GM12872 (cell line): Measurements from ENCODE around the gene CEBPZOS.

Source experiments
- TF ChIP-seq, protein P1 (sequence below): IDR thresholded peaks from 3 replicates; pipeline ENCODE4 v1.5.1; 2011; ENCODE audit warnings: low read depth, mild to moderate bottlenecking, low read length, moderate library complexity; ENCODE audit not compliant: insufficient read depth

CEBPZOS gene

DNA sequence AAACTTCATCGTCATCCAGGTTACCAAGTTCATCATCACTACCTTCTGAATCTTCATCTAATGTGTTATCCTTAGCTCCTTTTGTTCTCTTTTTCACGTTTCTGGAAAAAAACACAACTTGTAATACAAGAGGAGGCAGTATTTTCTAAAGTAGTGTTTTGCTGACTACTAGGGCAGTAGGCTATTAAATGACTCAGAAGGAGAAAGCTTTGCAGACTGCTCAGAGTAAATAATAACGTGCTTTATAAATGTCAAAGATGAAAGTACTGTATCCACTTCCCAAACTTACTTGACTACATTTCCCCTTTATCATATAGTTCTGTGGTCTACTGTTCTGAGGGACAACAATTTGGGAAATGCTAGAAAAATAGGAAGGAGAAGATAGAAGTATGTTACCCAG, 15.6 kb downstream of the CEBPZOS start:
- TF ChIP-seq, protein P1, sequence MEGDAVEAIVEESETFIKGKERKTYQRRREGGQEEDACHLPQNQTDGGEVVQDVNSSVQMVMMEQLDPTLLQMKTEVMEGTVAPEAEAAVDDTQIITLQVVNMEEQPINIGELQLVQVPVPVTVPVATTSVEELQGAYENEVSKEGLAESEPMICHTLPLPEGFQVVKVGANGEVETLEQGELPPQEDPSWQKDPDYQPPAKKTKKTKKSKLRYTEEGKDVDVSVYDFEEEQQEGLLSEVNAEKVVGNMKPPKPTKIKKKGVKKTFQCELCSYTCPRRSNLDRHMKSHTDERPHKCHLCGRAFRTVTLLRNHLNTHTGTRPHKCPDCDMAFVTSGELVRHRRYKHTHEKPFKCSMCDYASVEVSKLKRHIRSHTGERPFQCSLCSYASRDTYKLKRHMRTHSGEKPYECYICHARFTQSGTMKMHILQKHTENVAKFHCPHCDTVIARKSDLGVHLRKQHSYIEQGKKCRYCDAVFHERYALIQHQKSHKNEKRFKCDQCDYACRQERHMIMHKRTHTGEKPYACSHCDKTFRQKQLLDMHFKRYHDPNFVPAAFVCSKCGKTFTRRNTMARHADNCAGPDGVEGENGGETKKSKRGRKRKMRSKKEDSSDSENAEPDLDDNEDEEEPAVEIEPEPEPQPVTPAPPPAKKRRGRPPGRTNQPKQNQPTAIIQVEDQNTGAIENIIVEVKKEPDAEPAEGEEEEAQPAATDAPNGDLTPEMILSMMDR, result no peak

DNA sequence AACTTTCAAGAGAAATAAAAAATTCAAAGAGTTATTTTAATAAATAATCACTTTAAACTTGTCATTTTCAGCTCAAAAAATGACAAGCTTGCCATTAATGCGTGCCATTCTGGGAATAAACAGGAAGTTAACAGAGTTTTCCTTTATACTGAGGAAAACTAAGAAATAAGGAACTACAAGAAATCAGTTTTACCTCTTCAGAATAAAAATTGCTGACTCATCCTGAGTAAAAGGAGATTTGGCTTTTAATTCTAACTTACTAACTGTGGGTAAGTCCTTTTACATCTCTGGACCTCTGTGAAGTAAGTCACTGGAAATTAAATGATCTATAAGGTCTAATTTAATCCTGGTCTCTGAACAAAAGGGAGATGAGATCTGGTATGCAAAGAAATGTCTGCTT, 19.0 kb downstream of the CEBPZOS start:
- TF ChIP-seq, protein P1, result no peak

DNA sequence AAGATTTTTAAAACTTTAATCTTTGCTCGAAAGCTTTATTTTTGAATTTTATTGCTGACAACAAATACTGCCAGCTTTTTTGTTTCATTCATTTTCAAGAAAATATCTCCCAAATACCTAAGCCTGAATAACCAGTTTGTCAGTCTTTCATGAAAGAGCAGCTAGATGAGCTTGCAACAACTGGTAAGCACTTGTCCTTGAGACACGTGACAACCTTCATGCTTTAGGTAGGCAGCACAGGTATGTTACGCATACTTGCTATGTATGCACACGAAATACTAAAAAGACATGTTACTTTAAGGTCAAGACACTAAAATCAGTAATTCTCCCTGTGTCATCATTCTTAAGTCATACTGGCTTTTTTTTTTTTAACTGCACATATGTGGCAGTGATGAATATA, 22.8 kb downstream of the CEBPZOS start:
- TF ChIP-seq, protein P1, result no peak

DNA sequence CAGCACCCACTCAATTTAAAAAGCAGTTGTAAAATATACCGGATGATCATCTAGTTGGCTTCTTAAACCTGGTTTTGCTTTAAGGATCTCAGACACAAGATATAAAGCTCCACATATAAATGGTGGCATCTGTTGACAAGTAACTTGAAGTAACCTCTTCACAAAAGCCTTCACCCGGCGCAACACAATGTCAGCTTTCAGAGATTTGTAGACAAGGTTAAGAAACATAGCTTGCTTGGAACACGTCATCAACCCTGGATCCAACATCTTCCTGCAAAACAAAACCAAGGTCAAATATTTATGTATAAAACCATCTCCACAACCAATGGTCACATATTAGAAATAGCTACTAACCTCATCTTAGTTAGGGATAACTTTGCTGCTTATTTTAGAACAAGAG, 26.8 kb downstream of the CEBPZOS start:
- TF ChIP-seq, protein P1, result no peak

DNA sequence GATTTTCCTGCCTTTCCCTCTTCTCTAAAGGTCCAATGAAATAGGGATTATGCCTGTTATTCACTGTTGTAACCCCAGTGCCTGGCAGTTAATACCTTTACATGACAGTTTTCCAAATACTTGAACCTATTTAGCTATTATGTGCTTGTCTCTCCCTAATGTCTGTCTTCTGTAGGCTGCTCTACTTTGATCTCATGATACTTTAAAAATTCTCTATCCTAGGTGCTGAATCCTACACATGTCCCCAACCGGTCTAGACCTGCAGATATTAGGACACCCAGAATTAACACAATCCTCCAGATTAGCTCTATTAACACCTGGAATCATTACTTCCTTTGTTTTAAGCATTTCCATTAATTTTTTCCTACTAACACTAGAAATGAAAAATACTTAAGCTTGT, 27.8 kb downstream of the CEBPZOS start:
- TF ChIP-seq, protein P1, result no peak

DNA sequence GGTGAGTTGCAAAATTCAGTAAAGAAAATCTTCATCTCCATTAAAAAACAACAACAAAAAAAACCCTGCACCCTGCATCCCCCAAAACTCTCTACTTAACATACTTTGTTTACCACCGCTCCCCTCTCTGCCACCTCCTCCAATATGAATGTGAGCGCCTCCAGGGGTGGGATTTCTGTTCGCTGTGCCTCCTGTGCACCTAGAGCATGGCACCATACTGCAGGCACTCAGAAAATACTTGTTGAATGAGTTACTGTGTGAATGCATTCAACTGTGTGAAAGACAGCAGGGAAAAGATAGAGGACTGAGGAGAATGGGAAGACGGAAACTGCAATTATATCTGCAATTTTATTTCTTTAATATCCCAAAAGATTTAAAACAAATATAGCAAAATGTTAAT, 30.6 kb downstream of the CEBPZOS start:
- TF ChIP-seq, protein P1, result no peak

DNA sequence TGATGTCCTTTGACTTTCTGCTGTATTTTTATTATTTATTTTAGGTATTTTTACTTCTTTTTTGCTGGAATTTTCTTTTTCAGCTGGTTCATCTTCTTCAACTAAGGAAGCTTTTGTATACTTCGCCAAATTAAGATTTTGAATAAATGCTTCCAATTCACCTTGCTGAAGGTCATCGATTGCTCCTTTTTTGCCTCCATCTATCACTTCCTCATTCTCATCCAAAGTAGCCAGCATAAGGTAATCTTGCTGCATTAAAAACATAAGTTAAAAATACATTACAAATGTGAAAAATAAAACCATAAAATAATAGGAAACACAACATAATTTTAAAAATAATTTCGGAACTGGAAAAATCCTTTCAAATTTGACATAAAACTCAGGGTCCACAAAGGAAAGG, 32.5 kb downstream of the CEBPZOS start:
- TF ChIP-seq, protein P1, result no peak

DNA sequence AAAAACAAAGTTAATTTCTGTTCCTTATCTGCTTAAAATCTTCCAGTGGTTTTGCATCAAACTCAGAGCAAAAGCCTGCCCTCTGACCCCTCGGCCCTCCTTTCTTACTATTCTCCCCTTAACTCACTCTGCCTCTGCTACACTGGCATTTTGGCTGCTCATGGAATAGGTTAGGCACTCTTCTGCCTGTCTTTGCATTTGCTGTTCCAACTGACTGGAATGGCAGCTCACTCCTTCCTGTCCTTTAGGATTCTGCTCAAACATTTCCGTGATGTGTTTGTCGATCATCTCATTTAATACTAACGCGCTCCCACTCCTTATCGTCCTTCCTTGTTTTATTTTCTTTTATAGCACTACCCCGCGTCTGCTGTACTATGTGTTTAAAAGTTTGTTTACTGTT, 34.3 kb downstream of the CEBPZOS start:
- TF ChIP-seq, protein P1, result no peak
